Keratinocyte (primary cell): Measurements from ENCODE around the gene TMEM30B. TPM values are rescaled to one million over a fixed set of nuclear protein-coding genes. Genes with fewer than 3 reads are reported as not detected.

ENCODE experiments used
- DNase-seq: peaks from one replicate; pipeline ENCODE4 v3.0.0-alpha.2; 2011; ENCODE audit warnings: low read depth, missing footprints, low spot score
- FAIRE-seq: peaks from 2 replicates; lab custom pipeline; 2011; peaks lifted over from hg19 to GRCh38; lab: Jason Lieb, UNC
- H2AFZ ChIP-seq: 2 replicates; pipeline ENCODE4 v1.6.0; 2012; ENCODE audit warnings: low read length, control low read depth, inconsistent platforms; ENCODE audit not compliant: control insufficient read depth
- H3K27ac ChIP-seq: 2 replicates; pipeline ENCODE4 v1.5.1; 2011; ENCODE audit warnings: low read length; ENCODE audit not compliant: control insufficient read depth, insufficient read depth
- H3K27me3 ChIP-seq: 3 replicates; pipeline ENCODE4 v1.6.0; 2011; ENCODE audit warnings: low read length; ENCODE audit not compliant: control insufficient read depth, insufficient read depth; ENCODE audit errors: extremely low read depth
- H3K36me3 ChIP-seq, 2 experiments: 2 replicates in 1 of 2; 3 replicates in 1 of 2; pipeline ENCODE4 v1.5.1; 2011; ENCODE audit warnings: low read length in 2 of 2, mild to moderate bottlenecking in 1 of 2; ENCODE audit not compliant: control insufficient read depth in 2 of 2, insufficient read depth in 2 of 2; ENCODE audit errors: extremely low read depth in 1 of 2
- H3K4me1 ChIP-seq: 3 replicates; pipeline ENCODE4 v1.5.1; 2011; ENCODE audit warnings: low read length; ENCODE audit not compliant: control insufficient read depth, insufficient read depth; ENCODE audit errors: extremely low read depth
- H3K4me2 ChIP-seq: 3 replicates; pipeline ENCODE4 v1.6.0; 2011; ENCODE audit warnings: low read depth, low read length; ENCODE audit not compliant: control insufficient read depth, insufficient read depth; ENCODE audit errors: extremely low read depth
- H3K4me3 ChIP-seq, 3 experiments: fragments of 200-600 bp in 1 of 3; sonication (generic) in 1 of 3; 2 replicates in 2 of 3; 3 replicates in 1 of 3; pipeline ENCODE4 v1.5.1; 2011 to 2016; ENCODE audit warnings: low read length in 3 of 3, mild to moderate bottlenecking in 3 of 3, control low read depth in 2 of 3, inconsistent platforms in 1 of 3, low read depth in 1 of 3, mixed read lengths in 1 of 3, mixed run types in 1 of 3, moderate library complexity in 1 of 3; ENCODE audit not compliant: control insufficient read depth in 2 of 3, insufficient read depth in 2 of 3; ENCODE audit errors: extremely low read depth in 1 of 3
- H3K79me2 ChIP-seq: 2 replicates; pipeline ENCODE4 v1.6.0; 2012; ENCODE audit warnings: low read length; ENCODE audit not compliant: control insufficient read depth, insufficient read depth
- H3K9ac ChIP-seq: 3 replicates; pipeline ENCODE4 v1.6.0; 2011; ENCODE audit warnings: low read length; ENCODE audit not compliant: control insufficient read depth, insufficient read depth; ENCODE audit errors: extremely low read depth
- H3K9me1 ChIP-seq: 3 replicates; pipeline ENCODE4 v1.6.0; 2011; ENCODE audit warnings: low read length; ENCODE audit not compliant: control insufficient read depth, insufficient read depth; ENCODE audit errors: extremely low read depth
- H3K9me3 ChIP-seq: 2 replicates; pipeline ENCODE4 v1.5.1; 2012; ENCODE audit warnings: low read depth, low read length; ENCODE audit not compliant: control insufficient read depth
- H4K20me1 ChIP-seq: 3 replicates; pipeline ENCODE4 v1.6.0; 2011; ENCODE audit warnings: low read length; ENCODE audit not compliant: control insufficient read depth, insufficient read depth; ENCODE audit errors: extremely low read depth
- CTCF ChIP-seq, 3 experiments: IDR thresholded peaks in 1 of 3; conservative IDR thresholded peaks in 1 of 3; optimal IDR thresholded peaks in 1 of 3; 2 replicates in 2 of 3; 3 replicates in 1 of 3; pipeline versions ENCODE3 to v1.5.1; 2011; ENCODE audit warnings: low read length in 3 of 3, mild to moderate bottlenecking in 3 of 3, moderate library complexity in 2 of 3, control low read depth in 1 of 3, inconsistent platforms in 1 of 3; ENCODE audit not compliant: insufficient read depth in 2 of 3; ENCODE audit errors: extremely low read depth in 1 of 3
- EZH2 ChIP-seq: IDR thresholded peaks from one replicate; pipeline ENCODE4 v1.6.1; 2012; ENCODE audit warnings: inconsistent platforms, mild to moderate bottlenecking, low read length, moderate library complexity
- dilution Hi-C: fragments of 300-500 bp; cut with MboI; formaldehyde crosslinking; loops from one replicate; pipeline ENCODE4 v1.7.0; 2020; ENCODE audit warnings: low sequenced_read_pairs; ENCODE audit not compliant: extremely low pct_ligation_motif_present
- polyA plus RNA-seq, 5 experiments: library from polyadenylated mRNA; depleted of rRNA in 3 of 5; stranded (reverse) in 3 of 5; stranded (forward) in 1 of 5; unstranded in 1 of 5; fragments of >200 nt; gene quantifications; 1 replicate in 1 of 5; 2 replicates in 3 of 5; 3 replicates in 1 of 5; pipeline versions ENCODE4 v1.2.1 to v1.2.3, GENCODE V29; 2011 to 2012; ENCODE audit warnings: missing spikeins in 2 of 5, low read depth in 1 of 5, low replicate concordance in 1 of 5

TMEM30B gene
- polyA plus RNA-seq, 1 donor (not counting 4 experiments of a cell fraction or from before 2014, with no cell fraction given): 8.1 TPM

- Histone ChIP-seq H2AFZ (no peak overlapping the region), H3K4me2 (no peak overlapping the region), H3K9me3 (no peaks in the 10 kb centered on the region), H3K79me2 (no peaks in the 10 kb centered on the region), H3K9me1 (no peaks in the 10 kb centered on the region), H3K36me3 (no peaks in the 10 kb centered on the region), H3K4me3 (no peak overlapping the region), H3K4me1 (no peaks in the 10 kb centered on the region), H3K27me3 (no peaks in the 10 kb centered on the region), H4K20me1 (no peaks in the 10 kb centered on the region), H3K9ac (no peak overlapping the region), H3K27ac (no peak overlapping the region)
- TF ChIP-seq EZH2 (no peak), CTCF (optimal IDR thresholded peaks at IDR 0.05 in 1 of 3, IDR thresholded peaks at IDR 0.05 in 1 of 3, conservative IDR thresholded peaks at IDR 0.05 in 1 of 3; ENCODE audit: extremely low read depth in 1 of 3, insufficient read depth in 2 of 3, low read length in 3 of 3) (no peak)
- dilution Hi-C loops: no loop called here
- DNase-seq: no peak
- no peak for FAIRE-seq
Measured at GRCh38 chr14:61300209-61300608, 19.1 kb upstream of the TMEM30B start.

- no peak overlapping the region for H2AFZ ChIP-seq
- H3K9me3 ChIP-seq: no peaks in the 10 kb centered on the region
- H3K36me3 ChIP-seq: no peaks in the 10 kb centered on the region
- no peak for TF ChIP-seq CTCF (optimal IDR thresholded peaks at IDR 0.05 in 1 of 3, IDR thresholded peaks at IDR 0.05 in 1 of 3, conservative IDR thresholded peaks at IDR 0.05 in 1 of 3; ENCODE audit: extremely low read depth in 1 of 3, insufficient read depth in 2 of 3, low read length in 3 of 3)
- TF ChIP-seq EZH2: no peak
- H3K4me2 ChIP-seq: no peak overlapping the region
- FAIRE-seq (no peak), DNase-seq (no peak)
- H3K4me3 ChIP-seq: no peak overlapping the region
- H3K9me1 ChIP-seq: no peaks in the 10 kb centered on the region
- H3K9ac ChIP-seq: no peak overlapping the region
- no peak overlapping the region for H3K27ac ChIP-seq
- H4K20me1 ChIP-seq: no peaks in the 10 kb centered on the region
- no peaks in the 10 kb centered on the region for H3K4me1 ChIP-seq
- dilution Hi-C loops: no loop called here
- no peaks in the 10 kb centered on the region for H3K79me2 ChIP-seq
- no peaks in the 10 kb centered on the region for H3K27me3 ChIP-seq
Measured at GRCh38 chr14:61298824-61299223, 17.7 kb upstream of the TMEM30B start.
